Astrocyte (in vitro differentiated cells and primary cell): ENCODE measurements around the gene FEV. TPM values are rescaled to one million over a fixed set of nuclear protein-coding genes. Genes with fewer than 3 reads are reported as not detected.

ENCODE experiments used
- DNase-seq: peaks from one replicate; pipeline ENCODE4 v3.0.0-alpha.2; 2010; ENCODE audit warnings: low read depth
- FAIRE-seq: peaks from 2 replicates; lab custom pipeline; 2011; peaks lifted over from hg19 to GRCh38; lab: Jason Lieb, UNC
- H2AFZ ChIP-seq: 2 replicates; pipeline ENCODE4 v1.6.0; 2012; ENCODE audit warnings: low read depth, low read length, inconsistent platforms
- H3K27ac ChIP-seq: 2 replicates; pipeline ENCODE4 v1.5.1; 2011; ENCODE audit warnings: low read depth, low read length, inconsistent platforms
- H3K27me3 ChIP-seq: 2 replicates; pipeline ENCODE4 v1.6.0; 2011; ENCODE audit warnings: low read length, inconsistent platforms; ENCODE audit not compliant: insufficient read depth
- H3K36me3 ChIP-seq: 2 replicates; pipeline ENCODE4 v1.5.1; 2011; ENCODE audit warnings: low read length, inconsistent platforms; ENCODE audit not compliant: insufficient read depth
- H3K4me1 ChIP-seq: 2 replicates; pipeline ENCODE4 v1.5.1; 2011; ENCODE audit warnings: low read length, inconsistent platforms; ENCODE audit not compliant: insufficient read depth
- H3K4me2 ChIP-seq: 2 replicates; pipeline ENCODE4 v1.6.0; 2012; ENCODE audit warnings: low read length, inconsistent platforms
- H3K4me3 ChIP-seq: 2 replicates; pipeline ENCODE4 v1.5.1; 2011; ENCODE audit warnings: low read depth, mild to moderate bottlenecking, low read length, inconsistent platforms; ENCODE audit not compliant: insufficient read depth
- H3K79me2 ChIP-seq: 2 replicates; pipeline ENCODE4 v1.6.0; 2012; ENCODE audit warnings: mild to moderate bottlenecking, low read length, inconsistent platforms; ENCODE audit not compliant: insufficient read depth
- H3K9ac ChIP-seq: 2 replicates; pipeline ENCODE4 v1.6.0; 2012; ENCODE audit warnings: mild to moderate bottlenecking, low read length, inconsistent platforms
- H3K9me3 ChIP-seq: 2 replicates; pipeline ENCODE4 v1.5.1; 2012; ENCODE audit warnings: low read depth, mild to moderate bottlenecking, low read length, inconsistent platforms; ENCODE audit not compliant: insufficient read depth
- H4K20me1 ChIP-seq: 2 replicates; pipeline ENCODE4 v1.6.0; 2012; ENCODE audit warnings: low read length, inconsistent platforms; ENCODE audit not compliant: insufficient read depth
- H3K27ac Mint-ChIP-seq: one replicate; pipeline ENCODE4 v1.8.0; 2021; ENCODE audit warnings: mild to moderate bottlenecking, mixed read lengths; ENCODE audit not compliant: unreplicated experiment
- H3K27me3 Mint-ChIP-seq: one replicate; pipeline ENCODE4 v1.8.0; 2021; ENCODE audit warnings: low read depth, mixed read lengths; ENCODE audit not compliant: unreplicated experiment
- H3K36me3 Mint-ChIP-seq: one replicate; pipeline ENCODE4 v1.8.0; 2021; ENCODE audit warnings: low read depth, mixed read lengths; ENCODE audit not compliant: unreplicated experiment
- H3K4me1 Mint-ChIP-seq: one replicate; pipeline ENCODE4 v1.8.0; 2021; ENCODE audit warnings: low read depth, mixed read lengths; ENCODE audit not compliant: unreplicated experiment
- H3K4me3 Mint-ChIP-seq: one replicate; pipeline ENCODE4 v1.8.0; 2021; ENCODE audit warnings: mild to moderate bottlenecking, moderate library complexity, mixed read lengths; ENCODE audit not compliant: unreplicated experiment
- H3K9me3 Mint-ChIP-seq: one replicate; pipeline ENCODE4 v1.8.0; 2021; ENCODE audit warnings: mild to moderate bottlenecking, mixed read lengths; ENCODE audit not compliant: unreplicated experiment
- EZH2 ChIP-seq: IDR thresholded peaks from 2 replicates; pipeline ENCODE4 v1.6.1; 2012; ENCODE audit warnings: mild to moderate bottlenecking, low read length, inconsistent platforms; ENCODE audit not compliant: insufficient read depth
- total RNA-seq: library from RNA; stranded (reverse); gene quantifications from 2 replicates; pipeline ENCODE4 v1.2.1, GENCODE V29; 2021
- TF ChIP-seq, protein P1 (sequence below): IDR thresholded peaks from 2 replicates; pipeline ENCODE4 v1.5.1; 2011; ENCODE audit warnings: low read depth, mild to moderate bottlenecking, inconsistent platforms, low read length, moderate library complexity; ENCODE audit not compliant: insufficient read depth

The FEV gene
- total RNA-seq, 1 donor from 2014 or later: not detected

DNA sequence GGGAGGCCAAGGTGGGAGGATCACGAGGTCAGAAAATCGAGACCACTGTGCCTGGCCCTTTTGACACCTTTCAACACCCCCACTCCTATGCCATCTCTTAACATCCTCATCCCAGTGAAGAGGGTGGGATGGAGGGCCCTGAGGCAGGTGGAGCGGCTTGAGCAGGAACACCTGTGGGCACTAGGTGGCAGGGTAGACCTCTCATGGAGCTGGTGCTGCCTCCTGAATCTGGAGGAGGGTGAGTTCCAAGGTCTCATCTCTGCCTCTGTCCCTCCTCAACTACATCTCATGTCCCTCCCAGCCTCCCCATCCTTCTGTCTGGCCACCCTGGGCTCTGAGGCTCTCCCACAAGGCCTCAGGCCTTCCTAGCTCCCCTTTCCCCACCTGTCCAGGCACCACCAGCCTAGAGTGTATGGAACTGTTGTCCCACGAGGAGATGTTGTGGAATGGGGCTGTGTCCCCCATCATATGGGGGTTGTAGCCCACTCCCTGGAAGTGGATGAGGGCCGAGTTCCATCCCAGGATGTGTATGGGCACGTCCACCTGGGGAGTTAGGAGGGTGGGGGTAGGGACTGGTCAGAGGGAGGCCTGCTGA is 25.3 kb upstream of the FEV start:
- Mint-ChIP-seq H3K27me3 (peaks cover 75% of the 10 kb centered on the region), H3K9me3 (no peaks in the 10 kb centered on the region), H3K4me1 (no peaks in the 10 kb centered on the region), H3K4me3 (no peak overlapping the region), H3K36me3 (no peaks in the 10 kb centered on the region), H3K27ac (no peak overlapping the region)
- Histone ChIP-seq H4K20me1 (no peaks in the 10 kb centered on the region), H3K9ac (no peak overlapping the region), H3K27me3 (peaks cover 24% of the 10 kb centered on the region), H3K4me2 (no peak overlapping the region), H3K27ac (no peak overlapping the region), H3K9me3 (no peaks in the 10 kb centered on the region), H3K4me3 (no peak overlapping the region), H3K79me2 (no peaks in the 10 kb centered on the region), H3K36me3 (no peaks in the 10 kb centered on the region), H2AFZ (no peak overlapping the region), H3K4me1 (no peaks in the 10 kb centered on the region)
- DNase-seq: no peak
- FAIRE-seq: no peak
- TF ChIP-seq, protein P1, sequence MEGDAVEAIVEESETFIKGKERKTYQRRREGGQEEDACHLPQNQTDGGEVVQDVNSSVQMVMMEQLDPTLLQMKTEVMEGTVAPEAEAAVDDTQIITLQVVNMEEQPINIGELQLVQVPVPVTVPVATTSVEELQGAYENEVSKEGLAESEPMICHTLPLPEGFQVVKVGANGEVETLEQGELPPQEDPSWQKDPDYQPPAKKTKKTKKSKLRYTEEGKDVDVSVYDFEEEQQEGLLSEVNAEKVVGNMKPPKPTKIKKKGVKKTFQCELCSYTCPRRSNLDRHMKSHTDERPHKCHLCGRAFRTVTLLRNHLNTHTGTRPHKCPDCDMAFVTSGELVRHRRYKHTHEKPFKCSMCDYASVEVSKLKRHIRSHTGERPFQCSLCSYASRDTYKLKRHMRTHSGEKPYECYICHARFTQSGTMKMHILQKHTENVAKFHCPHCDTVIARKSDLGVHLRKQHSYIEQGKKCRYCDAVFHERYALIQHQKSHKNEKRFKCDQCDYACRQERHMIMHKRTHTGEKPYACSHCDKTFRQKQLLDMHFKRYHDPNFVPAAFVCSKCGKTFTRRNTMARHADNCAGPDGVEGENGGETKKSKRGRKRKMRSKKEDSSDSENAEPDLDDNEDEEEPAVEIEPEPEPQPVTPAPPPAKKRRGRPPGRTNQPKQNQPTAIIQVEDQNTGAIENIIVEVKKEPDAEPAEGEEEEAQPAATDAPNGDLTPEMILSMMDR: peak; percentile 13
- no peak for TF ChIP-seq EZH2

DNA sequence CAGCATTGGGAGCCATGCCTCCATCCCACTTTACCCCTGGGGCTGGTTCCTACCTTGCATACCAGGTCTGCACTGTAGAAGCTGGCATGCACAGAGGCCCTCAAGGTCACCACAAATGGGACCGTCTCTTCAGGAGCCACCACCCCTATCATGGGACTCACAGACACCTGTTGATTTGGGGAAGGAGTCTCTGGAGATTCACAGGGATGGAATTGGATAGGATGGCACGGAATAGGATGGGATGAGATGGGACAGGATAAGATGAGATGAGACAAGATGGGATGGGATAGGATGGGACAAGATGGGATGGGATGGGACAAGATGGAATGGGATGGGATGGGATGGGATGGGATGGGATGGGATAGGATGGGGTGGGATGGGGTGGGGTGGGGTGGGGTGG is 24.3 kb upstream of the FEV start:
- Mint-ChIP-seq H3K9me3 (peaks cover 2% of the 10 kb centered on the region), H3K36me3 (no peaks in the 10 kb centered on the region), H3K4me1 (no peaks in the 10 kb centered on the region), H3K4me3 (no peak overlapping the region), H3K27ac (no peak overlapping the region), H3K27me3 (peaks cover 73% of the 10 kb centered on the region)
- FAIRE-seq (no peak), DNase-seq (no peak)
- no peak for TF ChIP-seq EZH2
- TF ChIP-seq, protein P1: no peak
- Histone ChIP-seq H3K27ac (no peak overlapping the region), H3K27me3 (peaks cover 26% of the 10 kb centered on the region), H3K4me1 (no peaks in the 10 kb centered on the region), H2AFZ (no peak overlapping the region), H3K79me2 (no peaks in the 10 kb centered on the region), H3K9ac (no peak overlapping the region), H4K20me1 (no peaks in the 10 kb centered on the region), H3K4me3 (no peak overlapping the region), H3K36me3 (no peaks in the 10 kb centered on the region), H3K4me2 (no peak overlapping the region), H3K9me3 (no peaks in the 10 kb centered on the region)

DNA sequence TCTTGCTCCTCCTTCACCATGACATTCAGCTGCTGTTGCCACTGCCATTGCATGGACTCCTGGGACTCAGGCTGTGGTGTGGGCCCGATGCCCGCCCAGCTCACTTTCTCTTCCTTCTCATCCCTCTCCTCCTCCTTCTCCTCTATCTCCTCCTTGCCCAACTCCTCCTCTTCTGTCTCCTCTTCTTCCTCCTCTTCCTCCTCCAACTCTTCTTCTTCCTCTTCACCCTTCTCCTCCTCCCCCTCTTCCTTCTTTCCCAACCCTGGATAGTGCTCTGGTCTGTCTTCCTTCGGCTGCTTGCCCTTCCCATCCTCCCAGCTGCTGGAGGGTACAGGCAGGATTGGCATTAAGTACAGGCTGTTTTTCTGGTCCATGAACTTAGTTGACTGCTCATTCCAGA is 19.0 kb upstream of the FEV start:
- TF ChIP-seq EZH2: no peak
- TF ChIP-seq, protein P1: no peak
- peaks cover 70% of the 10 kb centered on the region for H3K27me3 Mint-ChIP-seq
- peaks cover 7% of the 10 kb centered on the region for H3K4me1 Mint-ChIP-seq
- Histone ChIP-seq H4K20me1 (no peaks in the 10 kb centered on the region), H2AFZ (no peak overlapping the region), H3K9me3 (no peaks in the 10 kb centered on the region), H3K36me3 (no peaks in the 10 kb centered on the region), H3K9ac (no peak overlapping the region), H3K27me3 (peaks cover 71% of the 10 kb centered on the region), H3K4me3 (no peak overlapping the region), H3K79me2 (no peaks in the 10 kb centered on the region), H3K4me1 (no peaks in the 10 kb centered on the region), H3K27ac (no peak overlapping the region), H3K4me2 (no peak overlapping the region)
- H3K27ac Mint-ChIP-seq: no peak overlapping the region
- no peak for DNase-seq
- H3K9me3 Mint-ChIP-seq: peaks cover 7% of the 10 kb centered on the region
- no peak for FAIRE-seq
- no peak overlapping the region for H3K4me3 Mint-ChIP-seq
- no peaks in the 10 kb centered on the region for H3K36me3 Mint-ChIP-seq
